IMR-90 (cell line): ENCODE measurements around the gene TFIP11. TPM values are rescaled to one million over a fixed set of nuclear protein-coding genes. Genes with fewer than 3 reads are reported as not detected.
A peak's percentile ranks its signal among the peaks of the same experiment; 100 is the strongest.

Experiments
- ATAC-seq: fragments of 200-7000 bp; cut with Tn5 transposase; 2 replicates; pipeline ENCODE4 v1.9.1; 2020; ENCODE audit warnings: low read depth, mild to moderate bottlenecking, moderate library complexity
- BruUV-seq: library from RNA; stranded (reverse); fragments of 400-500 nt; replicated peaks from 2 replicates; lab custom pipeline; 2021; lab: Mats Ljungman, UMichigan
- CTCF ChIA-PET: fragments of 300-600 bp; formaldehyde crosslinking; extraction: SDS; loops from one replicate; lab custom pipeline; 2021; ENCODE audit warnings: antibody characterized with exemption; lab: Yijun Ruan, JAX
- POLR2A ChIA-PET: fragments of 300-600 bp; sonication (Branson Sonifier 250); formaldehyde crosslinking; loops from one replicate; lab custom pipeline; 2022; ENCODE audit warnings: antibody characterized with exemption; ENCODE audit not compliant: unreplicated experiment; lab: Charles Lee
- DNase-seq: peaks from one replicate; pipeline ENCODE4 v3.0.0; 2013
- H2AFZ ChIP-seq: replicated peaks from 2 replicates; pipeline ENCODE3; 2013; ENCODE audit warnings: low read length, mild to moderate bottlenecking; ENCODE audit not compliant: poor library complexity
- H2AK5ac ChIP-seq: 2 replicates; pipeline ENCODE4 v1.6.1; 2013; ENCODE audit warnings: low read depth, low read length, inconsistent platforms
- H2AK9ac ChIP-seq: replicated peaks from 2 replicates; pipeline ENCODE3; 2013; ENCODE audit warnings: mild to moderate bottlenecking, low read depth, low read length, moderate library complexity; ENCODE audit not compliant: poor library complexity
- H2BK120ac ChIP-seq: 2 replicates; pipeline ENCODE4 v1.6.1; 2013; ENCODE audit warnings: low read depth, low read length, inconsistent platforms
- H2BK15ac ChIP-seq: 3 replicates; pipeline ENCODE4 v1.6.1; 2013; ENCODE audit warnings: low read depth, low read length, inconsistent platforms
- H2BK20ac ChIP-seq: 2 replicates; pipeline ENCODE4 v1.6.1; 2013; ENCODE audit warnings: low read depth, mild to moderate bottlenecking, inconsistent platforms, low read length, moderate library complexity
- H2BK5ac ChIP-seq: 2 replicates; pipeline ENCODE4 v1.6.1; 2013; ENCODE audit warnings: mild to moderate bottlenecking, low read depth, low read length, inconsistent platforms; ENCODE audit not compliant: poor library complexity, severe bottlenecking
- H3K14ac ChIP-seq: replicated peaks from 2 replicates; pipeline ENCODE4 v1.6.1; 2013; ENCODE audit warnings: low read depth, low read length, inconsistent platforms
- H3K18ac ChIP-seq: 2 replicates; pipeline ENCODE4 v1.6.1; 2013; ENCODE audit warnings: low read depth, low read length, control low read depth
- H3K23ac ChIP-seq: 2 replicates; pipeline ENCODE4 v1.6.1; 2013; ENCODE audit warnings: low read depth, low read length, inconsistent platforms
- H3K27ac ChIP-seq: 2 replicates; pipeline ENCODE4 v1.5.1; 2013; ENCODE audit warnings: mild to moderate bottlenecking, control low read depth, low read length; ENCODE audit not compliant: insufficient read depth
- H3K27me3 ChIP-seq: 2 replicates; pipeline ENCODE4 v1.6.1; 2013; ENCODE audit warnings: low read length; ENCODE audit not compliant: control insufficient read depth, insufficient read depth
- H3K36me3 ChIP-seq: 2 replicates; pipeline ENCODE4 v1.6.1; 2013; ENCODE audit warnings: low read length, mixed read lengths; ENCODE audit not compliant: control insufficient read depth, insufficient read depth
- H3K4ac ChIP-seq: 2 replicates; pipeline ENCODE4 v1.6.1; 2013; ENCODE audit warnings: low read depth, low read length, inconsistent platforms
- H3K4me1 ChIP-seq: 2 replicates; pipeline ENCODE4 v1.6.1; 2013; ENCODE audit warnings: low read length, mixed read lengths; ENCODE audit not compliant: control insufficient read depth, insufficient read depth
- H3K4me2 ChIP-seq: 2 replicates; pipeline ENCODE4 v1.6.1; 2013; ENCODE audit warnings: low read depth, mild to moderate bottlenecking, control low read depth, low read length, moderate library complexity
- H3K4me3 ChIP-seq: 2 replicates; pipeline ENCODE4 v1.5.1; 2013; ENCODE audit warnings: low read depth, mild to moderate bottlenecking, control low read depth, low read length, moderate library complexity; ENCODE audit not compliant: insufficient read depth
- H3K56ac ChIP-seq: 2 replicates; pipeline ENCODE4 v1.6.1; 2013; ENCODE audit warnings: low read length, inconsistent platforms; ENCODE audit not compliant: insufficient read depth; ENCODE audit errors: extremely low read depth
- H3K79me1 ChIP-seq, 2 experiments: 2 replicates each; pipeline ENCODE4 v1.6.1; 2013; ENCODE audit warnings: low read length in 2 of 2, inconsistent platforms in 1 of 2, low read depth in 1 of 2
- H3K9ac ChIP-seq: 2 replicates; pipeline ENCODE4 v1.6.1; 2013; ENCODE audit warnings: low read depth, low read length, control low read depth
- H3K9me1 ChIP-seq: 2 replicates; pipeline ENCODE4 v1.6.1; 2013; ENCODE audit warnings: low read length, inconsistent platforms; ENCODE audit not compliant: insufficient read depth
- H3K9me3 ChIP-seq: 2 replicates; pipeline ENCODE4 v1.6.1; 2013; ENCODE audit warnings: low read length; ENCODE audit not compliant: control insufficient read depth, insufficient read depth
- H4K20me1 ChIP-seq: 2 replicates; pipeline ENCODE4 v1.6.1; 2013; ENCODE audit warnings: low read length, inconsistent platforms; ENCODE audit not compliant: insufficient read depth
- H4K5ac ChIP-seq: 2 replicates; pipeline ENCODE4 v1.6.1; 2013; ENCODE audit warnings: mild to moderate bottlenecking, low read depth, low read length, control low read depth
- H4K8ac ChIP-seq, 2 experiments: 2 replicates each; pipeline ENCODE4 v1.6.1; 2013; ENCODE audit warnings: low read depth in 2 of 2, low read length in 2 of 2, control low read depth in 1 of 2, inconsistent platforms in 1 of 2
- H4K91ac ChIP-seq: 2 replicates; pipeline ENCODE4 v1.6.1; 2013; ENCODE audit warnings: low read depth, low read length, inconsistent platforms; ENCODE audit not compliant: insufficient read depth
- BHLHE40 ChIP-seq: fragments of 150-350 bp; IDR thresholded peaks from 2 replicates; pipeline ENCODE4 v1.6.1; 2016; ENCODE audit warnings: mild to moderate bottlenecking, low read depth, low read length
- CEBPB ChIP-seq: IDR thresholded peaks from 2 replicates; pipeline ENCODE4 v1.6.1; 2012; ENCODE audit warnings: low read depth, low read length, improper control_type of control experiment
- CHD1 ChIP-seq: IDR thresholded peaks from 2 replicates; pipeline ENCODE4 v1.6.1; 2012; ENCODE audit warnings: low read depth, low read length, improper control_type of control experiment
- CTCF ChIP-seq: conservative IDR thresholded peaks from 2 replicates; pipeline ENCODE4 v1.5.1; 2012; ENCODE audit warnings: mild to moderate bottlenecking, low read depth, low read length, improper control_type of control experiment
- ELK1 ChIP-seq: fragments of 150-350 bp; IDR thresholded peaks from 2 replicates; pipeline ENCODE4 v1.6.1; 2016; ENCODE audit warnings: low read depth, mild to moderate bottlenecking, low read length, moderate library complexity, borderline replicate concordance
- MXI1 ChIP-seq: IDR thresholded peaks from 2 replicates; pipeline ENCODE4 v1.6.1; 2012; ENCODE audit warnings: low read depth, mild to moderate bottlenecking, low read length, moderate library complexity, borderline replicate concordance
- POLR2A ChIP-seq: IDR thresholded peaks from 2 replicates; pipeline ENCODE4 v1.6.1; 2012; ENCODE audit warnings: mild to moderate bottlenecking, low read depth, low read length
- RAD21 ChIP-seq: IDR thresholded peaks from 2 replicates; pipeline ENCODE4 v1.6.1; 2012; ENCODE audit warnings: low read length, improper control_type of control experiment
- RFX5 ChIP-seq: IDR thresholded peaks from 2 replicates; pipeline ENCODE4 v1.8.0; 2012; ENCODE audit warnings: low read depth, mild to moderate bottlenecking, low read length, moderate library complexity
- SMC3 ChIP-seq: fragments of 150-350 bp; IDR thresholded peaks from 2 replicates; pipeline ENCODE4 v1.6.1; 2016; ENCODE audit warnings: low read depth, mild to moderate bottlenecking, antibody characterized with exemption, low read length, moderate library complexity
- WGBS, 2 experiments: methylation state at CpG; one replicate each; pipeline versions ENCODE4 v1.1.5 to v1.1.7; 2013; ENCODE audit warnings: missing lambda C conversion rate in 2 of 2; ENCODE audit not compliant: insufficient read length in 1 of 2; ENCODE audit errors: extremely low coverage in 2 of 2; 5-methylcytosine and 5-hydroxymethylcytosine counted together
- dilution Hi-C: fragments of 300-500 bp; cut with HindIII; formaldehyde crosslinking; loops from one replicate; pipeline ENCODE4 v1.14.3; 2018; ENCODE audit warnings: low sequenced_read_pairs; ENCODE audit not compliant: unreplicated experiment
- in situ Hi-C: fragments of 300-500 bp; cut with MboI; formaldehyde crosslinking; loops from 3 replicates; pipeline ENCODE4 v1.14.3; 2019; ENCODE audit warnings: low sequenced_read_pairs, inconsistent platforms, mixed read lengths
- intact Hi-C: fragments of 100-400 bp; cut with micrococcal nuclease; formaldehyde crosslinking; loops from 2 replicates; pipeline ENCODE4 v1.10.0; 2022
- polyA plus RNA-seq, 3 experiments: library from polyadenylated mRNA; depleted of rRNA; stranded (reverse); fragments of >200 nt; gene quantifications; 2 replicates each; pipeline ENCODE4 v1.2.3, GENCODE V29; 2012; ENCODE audit warnings: low replicate concordance in 1 of 3
- total RNA-seq: library from RNA; depleted of rRNA; stranded (reverse); fragments of >200 nt; gene quantifications from 2 replicates; pipeline ENCODE4 v1.2.3, GENCODE V29; 2012

The TFIP11 gene
- total and polyA plus RNA-seq, 2 of the 4 experiments (the other 2 are of a cell fraction): 22.5 to 43.2 TPM

DNA sequence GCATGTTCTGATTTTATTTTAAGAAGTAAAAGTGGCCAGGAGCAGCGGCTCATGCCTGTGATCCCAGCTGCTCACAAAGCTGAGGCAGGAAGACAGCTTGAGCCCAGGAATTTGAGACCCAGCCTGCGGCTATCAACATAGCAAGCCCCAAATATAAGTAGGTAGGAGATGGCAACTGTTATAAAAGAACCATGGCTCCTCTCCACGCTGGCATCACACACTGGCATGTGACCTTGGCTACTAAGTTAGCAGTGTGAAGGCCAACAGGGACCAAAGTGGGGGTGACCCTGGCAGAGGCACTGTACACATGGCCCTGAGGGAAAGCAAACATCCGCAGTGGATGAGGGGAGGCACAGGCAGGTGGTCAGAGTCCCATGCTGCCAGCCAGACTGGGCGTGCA lies 44.6 kb upstream of the TFIP11 start:
- DNase-seq (no peak), ATAC-seq (no peak)
- peaks cover 42 to 71% of the 10 kb centered on the region in 2 experiments for H3K79me1 ChIP-seq
- WGBS, 2 experiments: 100% methylated on average over 1 of the region's 5 CpGs; no CpG with 5 or more reads in 1 of the 2 experiments
- H3K23ac ChIP-seq: no peak overlapping the region
- H4K8ac ChIP-seq: no peak overlapping the region; a peak in 2 of 4 replicates
- H2BK5ac ChIP-seq: no peak overlapping the region
- dilution Hi-C loops (no loop called here), intact Hi-C loops (no loop called here), in situ Hi-C loops (no loop called here)
- H3K9me1 ChIP-seq: peaks cover 30% of the 10 kb centered on the region
- H3K4me1 ChIP-seq: peaks cover 14% of the 10 kb centered on the region
- ChIA-PET POLR2A (no interaction called here), CTCF (no interaction called here)
- H3K36me3 ChIP-seq: no peaks in the 10 kb centered on the region
- no TSS peak for BruUV-seq
- no peak overlapping the region for H3K4me2 ChIP-seq
- no peaks in the 10 kb centered on the region for H3K27me3 ChIP-seq
- H4K20me1 ChIP-seq: no peaks in the 10 kb centered on the region; the same call in none of the 2 replicates
- peak overlapping the region; percentile 36; the same call in 1 of the 2 replicates for H2AK5ac ChIP-seq
- no peak overlapping the region for H4K5ac ChIP-seq
- no peak overlapping the region for H2BK120ac ChIP-seq
- TF ChIP-seq SMC3 (no peak), MXI1 (no peak), RAD21 (no peak), POLR2A (no peak), ELK1 (no peak), CHD1 (no peak), RFX5 (no peak), BHLHE40 (no peak), CEBPB (no peak), CTCF (no peak)
- no peak overlapping the region for H2AK9ac ChIP-seq
- no peaks in the 10 kb centered on the region for H3K9me3 ChIP-seq
- no peak overlapping the region for H2BK20ac ChIP-seq
- no peak overlapping the region for H3K14ac ChIP-seq
- no peak overlapping the region for H3K4me3 ChIP-seq
- no peak overlapping the region for H2AFZ ChIP-seq
- no peak overlapping the region for H3K18ac ChIP-seq
- H3K4ac ChIP-seq: peak overlapping the region; percentile 38; the same call in 1 of the 2 replicates
- H3K56ac ChIP-seq: no peak overlapping the region
- no peak overlapping the region for H3K9ac ChIP-seq
- H2BK15ac ChIP-seq: no peak overlapping the region
- no peak overlapping the region for H4K91ac ChIP-seq
- no peak overlapping the region for H3K27ac ChIP-seq
